Measurements from ENCODE around the gene UBXN1.

UBXN1 gene

DNA sequence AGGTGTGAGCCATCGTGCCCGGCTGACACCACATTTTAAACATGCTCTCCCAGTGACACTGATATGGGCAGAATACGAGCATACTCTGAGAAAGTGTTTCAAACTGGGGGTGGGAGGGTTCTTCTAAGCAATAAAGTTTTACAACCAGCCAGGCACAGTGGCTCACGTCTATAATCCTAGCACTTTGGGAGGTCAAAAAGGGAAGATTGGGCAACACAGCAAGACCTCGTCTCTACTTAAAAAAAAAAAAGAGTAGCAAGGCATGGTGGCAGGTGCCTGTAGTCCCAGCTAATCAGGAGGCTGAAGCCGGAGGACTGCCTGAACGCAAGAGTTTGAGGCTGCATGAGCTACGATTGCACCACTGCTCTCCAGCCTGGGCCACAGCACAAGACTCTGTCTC, 34.7 kb downstream of the UBXN1 start:
- no peak overlapping the region for H3K4me3 ChIP-seq (ENCODE audit: low read depth, low read length)
- TF ChIP-seq, protein P1, sequence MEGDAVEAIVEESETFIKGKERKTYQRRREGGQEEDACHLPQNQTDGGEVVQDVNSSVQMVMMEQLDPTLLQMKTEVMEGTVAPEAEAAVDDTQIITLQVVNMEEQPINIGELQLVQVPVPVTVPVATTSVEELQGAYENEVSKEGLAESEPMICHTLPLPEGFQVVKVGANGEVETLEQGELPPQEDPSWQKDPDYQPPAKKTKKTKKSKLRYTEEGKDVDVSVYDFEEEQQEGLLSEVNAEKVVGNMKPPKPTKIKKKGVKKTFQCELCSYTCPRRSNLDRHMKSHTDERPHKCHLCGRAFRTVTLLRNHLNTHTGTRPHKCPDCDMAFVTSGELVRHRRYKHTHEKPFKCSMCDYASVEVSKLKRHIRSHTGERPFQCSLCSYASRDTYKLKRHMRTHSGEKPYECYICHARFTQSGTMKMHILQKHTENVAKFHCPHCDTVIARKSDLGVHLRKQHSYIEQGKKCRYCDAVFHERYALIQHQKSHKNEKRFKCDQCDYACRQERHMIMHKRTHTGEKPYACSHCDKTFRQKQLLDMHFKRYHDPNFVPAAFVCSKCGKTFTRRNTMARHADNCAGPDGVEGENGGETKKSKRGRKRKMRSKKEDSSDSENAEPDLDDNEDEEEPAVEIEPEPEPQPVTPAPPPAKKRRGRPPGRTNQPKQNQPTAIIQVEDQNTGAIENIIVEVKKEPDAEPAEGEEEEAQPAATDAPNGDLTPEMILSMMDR (IDR thresholded peaks at IDR 0.05; ENCODE audit: borderline replicate concordance, insufficient read depth, low read depth, low read length), result no peak

DNA sequence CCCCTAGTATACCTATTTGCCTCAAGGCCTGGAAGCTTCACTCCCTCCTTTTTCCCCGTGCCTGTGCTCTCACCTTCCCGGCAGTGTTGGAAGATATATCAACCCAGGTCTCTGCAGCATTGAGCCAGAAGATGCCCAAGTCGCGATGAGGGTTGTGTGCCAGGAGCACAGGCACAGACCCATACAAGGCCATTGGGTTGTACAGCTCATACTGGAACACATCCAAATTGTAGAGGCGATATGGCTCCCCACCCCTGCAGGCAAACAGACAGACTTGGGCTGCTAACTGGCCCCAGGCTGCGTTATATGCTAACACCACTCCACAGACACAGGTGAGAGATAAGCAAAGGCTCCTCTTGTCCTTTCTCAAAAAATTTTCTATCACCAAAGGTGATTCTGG, 46.4 kb downstream of the UBXN1 start:
- TF ChIP-seq, protein P1 (IDR thresholded peaks at IDR 0.05; ENCODE audit: borderline replicate concordance, insufficient read depth, low read depth, low read length), result no peak
- H3K4me3 ChIP-seq (ENCODE audit: low read depth, low read length), result no peak overlapping the region

DNA sequence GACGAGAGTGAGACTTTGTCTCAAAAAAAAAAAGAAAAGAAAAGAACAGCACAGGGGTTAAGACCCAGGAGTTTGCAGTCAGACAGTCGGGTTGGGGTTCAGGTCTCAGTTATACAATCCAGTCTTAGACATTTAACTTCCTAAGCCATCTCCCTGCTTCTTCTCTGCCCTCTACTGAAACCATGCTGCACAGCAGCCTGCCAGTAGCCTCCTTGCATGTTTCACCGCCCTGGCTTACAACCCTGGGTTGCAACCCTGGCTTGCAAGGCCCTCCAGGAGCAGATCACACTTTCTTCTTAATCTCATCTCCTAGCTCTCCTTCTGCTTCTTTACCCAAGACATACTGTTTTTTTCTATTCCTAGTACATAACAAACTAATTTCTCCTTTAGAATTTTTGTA, 51.2 kb downstream of the UBXN1 start:
- TF ChIP-seq, protein P1 (IDR thresholded peaks at IDR 0.05; ENCODE audit: borderline replicate concordance, insufficient read depth, low read depth, low read length), result no peak
- H3K4me3 ChIP-seq (ENCODE audit: low read depth, low read length), result no peak overlapping the region

Data from GM12875 (cell line).